Ovary (tissue), 9 donors: ENCODE results near the gene AZU1. TPM values are rescaled to one million over a fixed set of nuclear protein-coding genes. Genes with fewer than 3 reads are reported as not detected.

Source experiments
- DNase-seq, 5 donors: peaks; one replicate each; pipeline ENCODE4 v3.0.0-alpha.2; 2019 to 2020
- H3K27ac ChIP-seq, 2 donors: fragments of 200-600 bp; one replicate each; pipeline versions ENCODE4 v1.5.1 to v1.8.0; 2019 to 2022
- H3K27me3 ChIP-seq: fragments of 200-600 bp; one replicate; pipeline ENCODE4 v1.8.0; 2022
- H3K36me3 ChIP-seq: fragments of 200-600 bp; sonication (generic); one replicate; pipeline ENCODE4 v1.5.1; 2019
- H3K4me1 ChIP-seq: one replicate; pipeline ENCODE4 v1.8.1; 2013; ENCODE audit warnings: mild to moderate bottlenecking, moderate library complexity; ENCODE audit not compliant: insufficient read depth
- H3K4me3 ChIP-seq: fragments of 200-600 bp; sonication (generic); one replicate; pipeline ENCODE4 v1.5.1; 2017
- H3K9me3 ChIP-seq, 2 donors: fragments of 200-600 bp in 1 of 2; sonication (generic) in 1 of 2; one replicate each; pipeline versions ENCODE4 v1.5.1 to v1.8.1; 2013 to 2019; ENCODE audit warnings: mild to moderate bottlenecking in 1 of 2, moderate library complexity in 1 of 2
- CTCF ChIP-seq, 3 donors: fragments of 450-650 bp in 2 of 3; fragments of 200-600 bp in 1 of 3; IDR thresholded peaks; one replicate each; pipeline versions ENCODE4 v1.5.1 to v1.8.0; 2016 to 2022; ENCODE audit warnings: antibody characterized with exemption in 3 of 3, mild to moderate bottlenecking in 1 of 3
- EP300 ChIP-seq: sonication (generic); formaldehyde crosslinking; IDR thresholded peaks from one replicate; pipeline ENCODE4 v1.6.1; 2017; ENCODE audit warnings: antibody characterized with exemption
- POLR2A ChIP-seq: fragments of 450-650 bp; IDR thresholded peaks from one replicate; pipeline ENCODE4 v1.6.1; 2017; ENCODE audit warnings: antibody characterized with exemption, mild to moderate bottlenecking, moderate library complexity
- WGBS, 3 donors: extraction: QIAGEN DNeasy Blood & Tissue Kit in 1 of 3; methylation state at CpG; one replicate each; pipeline versions ENCODE4 v1.1.5 to v1.1.7; 2013 to 2017; 5-methylcytosine and 5-hydroxymethylcytosine counted together
- intact Hi-C, 4 donors: fragments of 100-400 bp; cut with DNase I; formaldehyde crosslinking; loops; one replicate each; pipeline versions ENCODE4 v1.11.0 to v1.15.1; 2022 to 2023
- polyA plus RNA-seq, 2 donors: library from polyadenylated mRNA; stranded (reverse); fragments of 200-250 nt in 1 of 2; fragments of 350-450 nt in 1 of 2; fragmentation: Illumina TruSeq in 1 of 2; extraction: RNeasy Lipid Tissue Mini Kit (QIAGEN cat#74804) in 1 of 2; gene quantifications; one replicate each; pipeline ENCODE4 v1.2.3, GENCODE V29; 2013 to 2014
- total RNA-seq, 7 donors: library from RNA; depleted of rRNA in 2 of 7; stranded (reverse); fragments of >200 nt in 2 of 7; fragmentation: NEBNext Ultra II Directional in 3 of 7; extraction: Animal tissue kit (Norgen Biotek cat#: 25700) in 3 of 7; gene quantifications; one replicate each; pipeline versions ENCODE4 v1.1.0 to v1.2.4, GENCODE V29; 2016 to 2023
- donor health status: DM: no; HTN: no; CAD: no; lungs with moderate emphysema.
- donor health status: DM: no; HTN: no; CAD: no.
- donor health status: Bipolar disorder and iron deficiency.
- donor health status: DM: yes; HTN: yes; CAD: no.
- donor health status: DM: no; HTN: no; CAD: no.
- donor health status: DM: yes; HTN: yes; CAD: no.

AZU1 gene
- total and polyA plus RNA-seq, 9 donors: 0.11 to 1.0 TPM; not detected in 7

- Histone ChIP-seq H3K36me3 (no peaks in the 10 kb centered on the region), H3K27ac (no peak overlapping the region), H3K9me3 (no peaks in the 10 kb centered on the region), H3K4me3 (no peak overlapping the region), H3K4me1 (no peaks in the 10 kb centered on the region), H3K27me3 (no peaks in the 10 kb centered on the region)
- peak in 1 of 5 donors; percentile 28 for DNase-seq
- TF ChIP-seq CTCF (IDR thresholded peaks at IDR 0.05): no peak
- no peak for TF ChIP-seq POLR2A
- no peak for TF ChIP-seq EP300
- 71 to 77% (median 74%) methylated on average over 25 of the region's 25 CpGs for WGBS, 3 donors
- intact Hi-C loops: no loop called here
These were observed 16.7 kb upstream of the AZU1 start for GRCh38 chr19:810883-811489.

GRCh38 chr19:811506-812048 lies 16.1 kb upstream of the AZU1 start:
- DNase-seq: no peak
- TF ChIP-seq EP300 (no peak), POLR2A (no peak), CTCF (IDR thresholded peaks at IDR 0.05) (no peak)
- intact Hi-C loops: no loop called here
- H3K36me3 ChIP-seq: no peaks in the 10 kb centered on the region
- H3K4me1 ChIP-seq: no peaks in the 10 kb centered on the region
- 88 to 93% (median 92%) methylated on average over 20 of the region's 20 CpGs for WGBS, 3 donors
- H3K27ac ChIP-seq: no peak overlapping the region
- no peaks in the 10 kb centered on the region for H3K9me3 ChIP-seq
- H3K27me3 ChIP-seq: no peaks in the 10 kb centered on the region
- H3K4me3 ChIP-seq: no peak overlapping the region

- no peaks in the 10 kb centered on the region for H3K36me3 ChIP-seq
- H3K4me3 ChIP-seq: no peak overlapping the region
- TF ChIP-seq EP300 (no peak), POLR2A (no peak), CTCF (IDR thresholded peaks at IDR 0.05) (no peak)
- H3K27ac ChIP-seq: no peak overlapping the region
- no peaks in the 10 kb centered on the region for H3K9me3 ChIP-seq
- no peaks in the 10 kb centered on the region for H3K27me3 ChIP-seq
- intact Hi-C loops: no loop called here
- DNase-seq: peak in 1 of 5 donors; percentile 26
- 87 to 91% (median 88%) methylated on average over 64 to 80 of the region's 80 CpGs for WGBS, 3 donors
- no peaks in the 10 kb centered on the region for H3K4me1 ChIP-seq
These were observed 15.4 kb upstream of the AZU1 start for GRCh38 chr19:812049-812746.

- 89 to 94% (median 90%) methylated on average over 51 to 72 of the region's 72 CpGs for WGBS, 3 donors
- H3K27ac ChIP-seq: no peak overlapping the region
- H3K9me3 ChIP-seq: no peaks in the 10 kb centered on the region
- H3K36me3 ChIP-seq: no peaks in the 10 kb centered on the region
- TF ChIP-seq POLR2A (no peak), EP300 (no peak), CTCF (IDR thresholded peaks at IDR 0.05) (no peak)
- no peaks in the 10 kb centered on the region for H3K4me1 ChIP-seq
- intact Hi-C loops: no loop called here
- H3K27me3 ChIP-seq: no peaks in the 10 kb centered on the region
- H3K4me3 ChIP-seq: no peak overlapping the region
- DNase-seq: peak in 1 of 5 donors; percentile 29
These were observed 14.9 kb upstream of the AZU1 start for GRCh38 chr19:812747-813218.
